LNCAP (cell line): ENCODE data around the gene RIPOR3.

Experiments
- TF ChIP-seq, protein P1 (sequence below): fragments of 450-650 bp; IDR thresholded peaks from 2 replicates; pipeline ENCODE4 v1.5.1; 2017; ENCODE audit warnings: mild to moderate bottlenecking

Gene RIPOR3

GRCh38 chr20:50621068-50621665 is 70.2 kb downstream of the RIPOR3 start:
- TF ChIP-seq, protein P1, sequence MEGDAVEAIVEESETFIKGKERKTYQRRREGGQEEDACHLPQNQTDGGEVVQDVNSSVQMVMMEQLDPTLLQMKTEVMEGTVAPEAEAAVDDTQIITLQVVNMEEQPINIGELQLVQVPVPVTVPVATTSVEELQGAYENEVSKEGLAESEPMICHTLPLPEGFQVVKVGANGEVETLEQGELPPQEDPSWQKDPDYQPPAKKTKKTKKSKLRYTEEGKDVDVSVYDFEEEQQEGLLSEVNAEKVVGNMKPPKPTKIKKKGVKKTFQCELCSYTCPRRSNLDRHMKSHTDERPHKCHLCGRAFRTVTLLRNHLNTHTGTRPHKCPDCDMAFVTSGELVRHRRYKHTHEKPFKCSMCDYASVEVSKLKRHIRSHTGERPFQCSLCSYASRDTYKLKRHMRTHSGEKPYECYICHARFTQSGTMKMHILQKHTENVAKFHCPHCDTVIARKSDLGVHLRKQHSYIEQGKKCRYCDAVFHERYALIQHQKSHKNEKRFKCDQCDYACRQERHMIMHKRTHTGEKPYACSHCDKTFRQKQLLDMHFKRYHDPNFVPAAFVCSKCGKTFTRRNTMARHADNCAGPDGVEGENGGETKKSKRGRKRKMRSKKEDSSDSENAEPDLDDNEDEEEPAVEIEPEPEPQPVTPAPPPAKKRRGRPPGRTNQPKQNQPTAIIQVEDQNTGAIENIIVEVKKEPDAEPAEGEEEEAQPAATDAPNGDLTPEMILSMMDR: no peak

DNA sequence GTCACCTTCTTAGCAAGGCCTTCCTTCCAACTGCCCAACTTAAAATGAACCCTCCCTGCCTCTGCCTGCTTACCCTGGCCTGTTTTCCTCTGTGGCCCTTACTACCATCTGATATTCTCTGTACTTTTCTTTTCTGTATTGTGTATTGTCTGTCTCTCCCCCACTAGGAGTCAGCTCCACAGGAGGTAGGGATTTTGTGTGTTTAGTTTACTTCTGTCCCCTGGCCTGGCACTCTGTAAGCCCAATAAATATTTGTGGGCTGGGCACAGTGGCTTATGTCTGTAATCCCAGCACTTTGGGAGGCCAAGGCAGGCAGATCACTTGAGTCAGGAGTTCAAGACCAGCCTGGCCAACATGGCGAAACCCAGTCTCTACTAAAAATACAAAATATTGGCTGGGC is 72.8 kb downstream of the RIPOR3 start:
- TF ChIP-seq, protein P1: no peak

DNA sequence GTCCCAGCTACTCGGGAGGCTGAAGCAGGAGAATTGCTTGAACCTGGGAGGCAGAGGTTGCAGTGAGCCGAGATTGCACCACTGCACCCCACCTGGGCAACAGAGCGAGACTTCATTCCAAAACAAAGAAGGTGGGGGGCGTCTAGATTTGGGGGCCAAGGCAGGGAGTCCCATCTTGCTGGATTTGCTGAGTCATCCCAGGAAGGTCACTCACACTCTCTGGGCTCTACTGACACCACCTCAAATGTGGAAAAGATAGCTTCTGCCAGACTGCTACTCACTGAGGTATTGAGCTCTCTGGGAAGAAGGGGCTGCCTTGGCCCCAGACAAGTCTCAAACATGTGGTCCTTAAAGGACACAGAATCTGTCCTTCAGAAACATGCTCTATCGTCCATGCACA is 74.3 kb downstream of the RIPOR3 start:
- TF ChIP-seq, protein P1: no peak

DNA sequence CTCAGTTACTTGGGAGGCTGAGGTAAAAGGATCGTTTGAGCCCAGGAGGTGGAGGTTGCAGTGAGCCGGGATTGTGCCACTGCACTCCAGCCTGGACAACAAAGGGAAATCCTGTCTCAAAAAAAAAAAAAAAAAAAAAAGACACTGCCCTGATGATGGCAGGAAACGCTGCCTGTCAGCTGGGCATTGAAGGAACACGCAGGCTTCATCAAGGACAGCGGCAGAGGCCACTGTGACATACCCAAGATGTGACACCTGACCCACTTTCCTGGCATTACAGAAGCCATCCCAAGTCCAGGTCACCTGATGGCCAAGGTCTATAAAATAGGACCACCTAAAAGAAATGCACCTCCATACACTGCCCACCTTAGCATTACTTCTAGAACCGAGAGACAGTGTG is 75.9 kb downstream of the RIPOR3 start:
- TF ChIP-seq, protein P1: no peak

- TF ChIP-seq, protein P1: no peak
Observed at GRCh38 chr20:50613438-50614169, 77.7 kb downstream of the RIPOR3 start.

DNA sequence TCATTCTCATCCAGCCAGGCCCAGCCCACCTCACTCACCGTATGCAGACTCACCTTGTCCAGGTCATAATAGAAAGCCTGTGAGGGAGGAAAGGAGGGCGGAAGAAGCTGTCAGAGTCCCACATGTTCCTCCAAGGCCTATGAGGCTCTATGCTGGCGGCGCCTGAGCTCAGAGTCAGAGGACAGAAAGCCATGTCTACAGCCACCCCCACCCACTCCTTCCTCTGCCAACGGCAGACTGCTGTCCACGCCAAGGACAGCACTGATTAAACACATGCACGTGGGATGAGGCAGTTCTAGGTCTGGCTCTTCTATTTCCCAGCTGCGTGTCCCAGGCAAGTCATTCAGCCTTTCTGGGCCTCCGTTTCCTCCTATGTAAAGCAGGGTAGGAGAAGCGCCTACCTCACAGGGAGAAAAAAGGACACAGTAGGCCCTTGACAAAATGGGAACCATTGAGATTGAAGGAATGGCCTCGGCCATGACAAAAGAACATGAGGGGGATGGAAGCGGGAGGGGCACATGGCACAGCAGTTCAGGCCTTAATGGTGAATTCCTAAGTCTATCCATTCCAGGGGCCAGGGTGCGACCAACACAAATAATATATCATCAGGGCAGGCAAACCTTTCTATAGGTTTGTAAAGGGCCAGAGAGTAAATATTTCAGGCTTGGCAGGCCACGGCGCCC is 80.1 kb downstream of the RIPOR3 start:
- TF ChIP-seq, protein P1: no peak

GRCh38 chr20:50610212-50610718 is 81.1 kb downstream of the RIPOR3 start:
- TF ChIP-seq, protein P1: no peak
